Calu3 (cell line): ENCODE results near the gene BCAT1. TPM values are rescaled to one million over a fixed set of nuclear protein-coding genes. Genes with fewer than 3 reads are reported as not detected.

ENCODE experiments used
- BruUV-seq: library from RNA; stranded (reverse); fragments of 400-500 nt; replicated peaks from 2 replicates; lab custom pipeline; 2021; lab: Mats Ljungman, UMichigan
- CTCF ChIA-PET: fragments of 300-600 bp; sonication (Branson Sonifier 250); formaldehyde crosslinking; loops from one replicate; lab custom pipeline; 2022; ENCODE audit warnings: antibody characterized with exemption; lab: Charles Lee
- DNase-seq: peaks from one replicate; pipeline ENCODE4 v3.0.0; 2022
- H3K27ac Mint-ChIP-seq: one replicate; pipeline ENCODE4 v1.8.0; 2022; ENCODE audit warnings: mixed read lengths; ENCODE audit not compliant: unreplicated experiment
- H3K27me3 Mint-ChIP-seq: one replicate; pipeline ENCODE4 v1.8.0; 2022; ENCODE audit warnings: mixed read lengths; ENCODE audit not compliant: unreplicated experiment
- H3K36me3 Mint-ChIP-seq: one replicate; pipeline ENCODE4 v1.8.0; 2022; ENCODE audit warnings: mild to moderate bottlenecking, moderate library complexity, mixed read lengths; ENCODE audit not compliant: insufficient read depth, unreplicated experiment
- H3K4me1 Mint-ChIP-seq: one replicate; pipeline ENCODE4 v1.8.0; 2022; ENCODE audit warnings: mild to moderate bottlenecking, low read depth, mixed read lengths; ENCODE audit not compliant: unreplicated experiment
- H3K4me3 Mint-ChIP-seq: one replicate; pipeline ENCODE4 v1.8.0; 2022; ENCODE audit warnings: mild to moderate bottlenecking, low read depth, moderate library complexity, mixed read lengths; ENCODE audit not compliant: unreplicated experiment
- H3K9me3 Mint-ChIP-seq: one replicate; pipeline ENCODE4 v1.8.0; 2022; ENCODE audit warnings: low read depth, mixed read lengths; ENCODE audit not compliant: unreplicated experiment
- intact Hi-C: fragments of 100-400 bp; cut with micrococcal nuclease; formaldehyde crosslinking; loops from one replicate; pipeline ENCODE4 v1.10.0; 2022; ENCODE audit not compliant: unreplicated experiment
- total RNA-seq: library from RNA; stranded (reverse); gene quantifications from 2 replicates; pipeline ENCODE4 v1.2.3, GENCODE V29; 2022
- TF ChIP-seq, protein P1 (sequence below): fragments of 200-600 bp; IDR thresholded peaks from one replicate; pipeline ENCODE4 v1.8.0; 2022; ENCODE audit warnings: antibody characterized with exemption; ENCODE audit not compliant: unreplicated experiment

Gene BCAT1
- total RNA-seq, 1 experiment from 2014 or later, result 4.0 TPM

DNA sequence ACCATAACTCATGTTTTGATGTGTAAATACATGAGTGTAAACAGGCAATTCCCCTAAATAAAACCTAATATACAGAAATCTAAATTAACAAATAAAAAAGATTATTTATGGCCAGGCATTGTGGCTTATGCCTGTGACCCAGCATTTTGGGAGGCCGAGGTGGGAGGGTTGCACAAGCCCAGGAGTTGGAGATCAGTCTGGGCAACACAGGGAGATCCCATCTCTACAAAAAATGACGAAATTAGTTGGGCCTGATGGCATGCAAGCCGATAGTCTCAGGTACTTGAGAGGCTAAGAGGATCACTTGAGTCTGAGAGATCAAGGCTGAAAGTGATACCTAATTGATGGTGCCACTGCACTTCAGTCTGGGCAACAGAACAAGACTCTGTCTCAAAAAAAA is 48.7 kb downstream of the BCAT1 start:
- no peak for DNase-seq
- Mint-ChIP-seq H3K4me3 (no peak overlapping the region), H3K27ac (no peak overlapping the region), H3K27me3 (no peaks in the 10 kb centered on the region), H3K9me3 (peaks cover 4% of the 10 kb centered on the region), H3K36me3 (no peaks in the 10 kb centered on the region), H3K4me1 (no peaks in the 10 kb centered on the region)
- CTCF ChIA-PET, result no interaction called here
- intact Hi-C loops, result no loop called here
- no TSS peak for BruUV-seq
- TF ChIP-seq, protein P1, sequence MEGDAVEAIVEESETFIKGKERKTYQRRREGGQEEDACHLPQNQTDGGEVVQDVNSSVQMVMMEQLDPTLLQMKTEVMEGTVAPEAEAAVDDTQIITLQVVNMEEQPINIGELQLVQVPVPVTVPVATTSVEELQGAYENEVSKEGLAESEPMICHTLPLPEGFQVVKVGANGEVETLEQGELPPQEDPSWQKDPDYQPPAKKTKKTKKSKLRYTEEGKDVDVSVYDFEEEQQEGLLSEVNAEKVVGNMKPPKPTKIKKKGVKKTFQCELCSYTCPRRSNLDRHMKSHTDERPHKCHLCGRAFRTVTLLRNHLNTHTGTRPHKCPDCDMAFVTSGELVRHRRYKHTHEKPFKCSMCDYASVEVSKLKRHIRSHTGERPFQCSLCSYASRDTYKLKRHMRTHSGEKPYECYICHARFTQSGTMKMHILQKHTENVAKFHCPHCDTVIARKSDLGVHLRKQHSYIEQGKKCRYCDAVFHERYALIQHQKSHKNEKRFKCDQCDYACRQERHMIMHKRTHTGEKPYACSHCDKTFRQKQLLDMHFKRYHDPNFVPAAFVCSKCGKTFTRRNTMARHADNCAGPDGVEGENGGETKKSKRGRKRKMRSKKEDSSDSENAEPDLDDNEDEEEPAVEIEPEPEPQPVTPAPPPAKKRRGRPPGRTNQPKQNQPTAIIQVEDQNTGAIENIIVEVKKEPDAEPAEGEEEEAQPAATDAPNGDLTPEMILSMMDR, result no peak

GRCh38 chr12:24899503-24900075 is 49.3 kb downstream of the BCAT1 start:
- TF ChIP-seq, protein P1, result no peak
- Mint-ChIP-seq H3K9me3 (peaks cover 4% of the 10 kb centered on the region), H3K27ac (no peak overlapping the region), H3K27me3 (no peaks in the 10 kb centered on the region), H3K4me1 (no peaks in the 10 kb centered on the region), H3K4me3 (no peak overlapping the region), H3K36me3 (no peaks in the 10 kb centered on the region)
- CTCF ChIA-PET, result no interaction called here
- intact Hi-C loops, result no loop called here
- no TSS peak for BruUV-seq
- no peak for DNase-seq

DNA sequence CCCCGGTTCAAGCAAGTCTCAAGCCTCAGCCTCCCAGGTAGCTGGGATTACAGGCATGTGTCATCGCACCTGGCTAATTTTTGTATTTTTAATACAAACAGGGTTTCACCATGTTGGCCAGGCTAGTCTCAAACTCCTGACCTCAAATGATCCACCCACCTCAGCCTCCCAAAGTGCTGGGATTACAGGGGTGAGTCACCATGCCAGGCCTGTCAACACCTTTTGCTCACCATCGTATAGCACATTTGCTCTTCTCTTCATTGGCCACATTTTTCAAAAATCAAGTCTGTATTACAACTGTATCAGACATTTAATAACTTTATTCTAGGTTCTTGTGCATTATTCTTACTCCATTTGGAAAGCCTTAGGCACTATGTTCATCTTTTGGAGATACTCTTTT is 50.3 kb downstream of the BCAT1 start:
- Mint-ChIP-seq H3K4me3 (no peak overlapping the region), H3K4me1 (no peaks in the 10 kb centered on the region), H3K36me3 (no peaks in the 10 kb centered on the region), H3K27ac (no peak overlapping the region), H3K9me3 (peaks cover 4% of the 10 kb centered on the region), H3K27me3 (no peaks in the 10 kb centered on the region)
- TF ChIP-seq, protein P1, result no peak
- CTCF ChIA-PET, result no interaction called here
- DNase-seq, result no peak
- BruUV-seq, result no TSS peak
- intact Hi-C loops, result no loop called here

GRCh38 chr12:24898185-24898584 is 50.7 kb downstream of the BCAT1 start:
- BruUV-seq, result no TSS peak
- H3K27ac Mint-ChIP-seq, result no peak overlapping the region
- H3K4me3 Mint-ChIP-seq, result no peak overlapping the region
- H3K9me3 Mint-ChIP-seq, result peaks cover 4% of the 10 kb centered on the region
- no peaks in the 10 kb centered on the region for H3K4me1 Mint-ChIP-seq
- H3K36me3 Mint-ChIP-seq, result no peaks in the 10 kb centered on the region
- no peak for DNase-seq
- intact Hi-C loops, result no loop called here
- TF ChIP-seq, protein P1, result no peak
- CTCF ChIA-PET, result no interaction called here
- no peaks in the 10 kb centered on the region for H3K27me3 Mint-ChIP-seq
